NB4 (cell line): ENCODE measurements around the gene CDC14B.

ENCODE experiments used
- POLR2A ChIP-seq: IDR thresholded peaks from 2 replicates; pipeline ENCODE4 v1.6.1; 2011; ENCODE audit warnings: mild to moderate bottlenecking; ENCODE audit not compliant: insufficient read length; ENCODE audit errors: extremely low read depth
- TF ChIP-seq, protein P1 (sequence below): IDR thresholded peaks from one replicate; pipeline ENCODE4 v1.5.1; 2012; ENCODE audit warnings: low read depth, low read length
- TF ChIP-seq, protein P2 (sequence below): IDR thresholded peaks from 2 replicates; pipeline ENCODE4 v1.6.1; 2011; ENCODE audit warnings: low read depth, low read length

DNA sequence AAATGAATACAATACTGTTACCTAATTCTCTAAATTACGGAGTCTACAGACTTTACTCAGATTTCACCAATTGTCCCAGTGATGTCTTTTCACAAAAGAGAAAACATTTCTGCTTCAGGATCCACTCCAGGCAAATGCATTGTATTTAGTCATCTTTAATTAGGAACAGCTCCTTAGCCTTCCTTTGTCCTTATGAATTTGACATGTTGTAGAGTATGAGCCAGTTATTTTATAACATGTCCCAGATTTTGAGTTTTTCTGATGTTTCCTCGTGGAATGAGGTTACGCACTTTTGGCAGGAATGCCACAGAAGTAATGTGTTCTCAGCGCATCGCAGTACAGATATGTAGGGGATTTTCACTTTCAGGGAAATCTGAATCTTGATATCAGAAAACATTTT is 159.2 kb downstream of the CDC14B start:
- TF ChIP-seq, protein P1, sequence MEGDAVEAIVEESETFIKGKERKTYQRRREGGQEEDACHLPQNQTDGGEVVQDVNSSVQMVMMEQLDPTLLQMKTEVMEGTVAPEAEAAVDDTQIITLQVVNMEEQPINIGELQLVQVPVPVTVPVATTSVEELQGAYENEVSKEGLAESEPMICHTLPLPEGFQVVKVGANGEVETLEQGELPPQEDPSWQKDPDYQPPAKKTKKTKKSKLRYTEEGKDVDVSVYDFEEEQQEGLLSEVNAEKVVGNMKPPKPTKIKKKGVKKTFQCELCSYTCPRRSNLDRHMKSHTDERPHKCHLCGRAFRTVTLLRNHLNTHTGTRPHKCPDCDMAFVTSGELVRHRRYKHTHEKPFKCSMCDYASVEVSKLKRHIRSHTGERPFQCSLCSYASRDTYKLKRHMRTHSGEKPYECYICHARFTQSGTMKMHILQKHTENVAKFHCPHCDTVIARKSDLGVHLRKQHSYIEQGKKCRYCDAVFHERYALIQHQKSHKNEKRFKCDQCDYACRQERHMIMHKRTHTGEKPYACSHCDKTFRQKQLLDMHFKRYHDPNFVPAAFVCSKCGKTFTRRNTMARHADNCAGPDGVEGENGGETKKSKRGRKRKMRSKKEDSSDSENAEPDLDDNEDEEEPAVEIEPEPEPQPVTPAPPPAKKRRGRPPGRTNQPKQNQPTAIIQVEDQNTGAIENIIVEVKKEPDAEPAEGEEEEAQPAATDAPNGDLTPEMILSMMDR: no peak
- TF ChIP-seq, protein P2, sequence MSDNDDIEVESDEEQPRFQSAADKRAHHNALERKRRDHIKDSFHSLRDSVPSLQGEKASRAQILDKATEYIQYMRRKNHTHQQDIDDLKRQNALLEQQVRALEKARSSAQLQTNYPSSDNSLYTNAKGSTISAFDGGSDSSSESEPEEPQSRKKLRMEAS: no peak
- TF ChIP-seq POLR2A: no peak
